HG02870 (cell line): Measurements from ENCODE around the gene GGT7.
"Not testable (repeated sequence)": the region's sequence is repeated elsewhere in the genome, so short reads cannot be mapped to it uniquely, and the experiment has no call there.

Experiments used
- ATAC-seq: cut with Tn5 transposase; IDR thresholded peaks from one replicate; pipeline ENCODE4 v1.9.1; 2021; ENCODE audit warnings: mild to moderate bottlenecking, moderate library complexity; ENCODE audit not compliant: unreplicated experiment

GGT7 gene

GRCh38 chr20:34883087-34883688 is 10.5 kb upstream of the GGT7 start:
- no peak for ATAC-seq

GRCh38 chr20:34881689-34882088 is 9.0 kb upstream of the GGT7 start:
- ATAC-seq: no peak

- not testable (repeated sequence) for ATAC-seq
These were observed 8.3 kb upstream of the GGT7 start for GRCh38 chr20:34880971-34881370.

GRCh38 chr20:34880215-34880850 is 7.7 kb upstream of the GGT7 start:
- ATAC-seq: no peak

- ATAC-seq: peak; percentile 14
These were observed 4.0 kb upstream of the GGT7 start, which contains the start of gene ACSS2 for GRCh38 chr20:34876406-34877282. ACSS2 (plus strand) TSS chr20:34876612; CDS start chr20:34876646, 34 bp downstream.

- peak; percentile 58 for ATAC-seq
These were observed 3.2 kb upstream of the GGT7 start for GRCh38 chr20:34875642-34876405.

- no peak for ATAC-seq
These were observed 1.5 kb upstream of the GGT7 start for GRCh38 chr20:34874094-34874654.

- no peak for ATAC-seq
These were observed 982 bp upstream of the GGT7 start for GRCh38 chr20:34873583-34874093.

- no peak for ATAC-seq
These were observed 562 bp downstream of the GGT7 start for GRCh38 chr20:34871966-34872621.

GRCh38 chr20:34871320-34871926 is 1.2 kb downstream of the GGT7 start:
- ATAC-seq: no peak

GRCh38 chr20:34864216-34864615 is 8.4 kb downstream of the GGT7 start:
- ATAC-seq: no peak

GRCh38 chr20:34863421-34863965 is 9.2 kb downstream of the GGT7 start:
- no peak for ATAC-seq

- no peak for ATAC-seq
These were observed 9.9 kb downstream of the GGT7 start for GRCh38 chr20:34862724-34863123.

- no peak for ATAC-seq
These were observed 11.1 kb downstream of the GGT7 start for GRCh38 chr20:34861386-34862084.

GRCh38 chr20:34859826-34860545 is 12.7 kb downstream of the GGT7 start:
- ATAC-seq: no peak

GRCh38 chr20:34859367-34859766 is 13.3 kb downstream of the GGT7 start:
- no peak for ATAC-seq

GRCh38 chr20:34852298-34852697 is 20.4 kb downstream of the GGT7 start:
- ATAC-seq: no peak

- no peak for ATAC-seq
These were observed 21.7 kb downstream of the GGT7 start for GRCh38 chr20:34850969-34851368.
